Measurements from ENCODE around the gene TXK.

DNA sequence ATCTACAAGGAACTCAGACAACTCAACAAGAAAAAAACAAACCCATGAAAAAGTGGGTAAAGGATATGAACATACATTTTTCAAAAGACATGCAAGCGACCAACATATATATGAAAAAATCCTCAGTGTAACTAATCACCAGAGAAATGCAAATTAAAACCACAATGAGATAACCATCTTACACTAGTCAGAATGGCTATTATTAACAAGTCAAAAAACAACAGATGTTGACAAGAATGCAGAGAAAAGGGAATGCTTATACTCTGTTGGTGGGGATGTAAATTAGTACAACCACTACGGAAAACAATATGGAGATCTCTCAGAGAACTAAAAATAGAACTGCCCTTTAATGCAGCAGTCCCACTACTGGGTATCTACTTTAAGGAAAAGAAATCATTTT, 105.4 kb downstream of the TXK start:
- TF ChIP-seq CTCF (IDR thresholded peaks at IDR 0.05) (no peak), USF2 (CRISPR knock-in tag; IDR thresholded peaks at IDR 0.05) (no peak), GRHL2 (CRISPR knock-in tag; IDR thresholded peaks at IDR 0.05; ENCODE audit: insufficient replicate concordance, severe bottlenecking) (no peak), ELF4 (CRISPR knock-in tag; IDR thresholded peaks at IDR 0.05; ENCODE audit: low read depth) (no peak), ZNF317 (CRISPR knock-in tag; IDR thresholded peaks at IDR 0.05; ENCODE audit: borderline replicate concordance, low read depth) (no peak), SP1 (CRISPR knock-in tag; conservative IDR thresholded peaks at IDR 0.05) (no peak), JUN (CRISPR knock-in tag; IDR thresholded peaks at IDR 0.05) (no peak)
- TF ChIP-seq, protein P1, sequence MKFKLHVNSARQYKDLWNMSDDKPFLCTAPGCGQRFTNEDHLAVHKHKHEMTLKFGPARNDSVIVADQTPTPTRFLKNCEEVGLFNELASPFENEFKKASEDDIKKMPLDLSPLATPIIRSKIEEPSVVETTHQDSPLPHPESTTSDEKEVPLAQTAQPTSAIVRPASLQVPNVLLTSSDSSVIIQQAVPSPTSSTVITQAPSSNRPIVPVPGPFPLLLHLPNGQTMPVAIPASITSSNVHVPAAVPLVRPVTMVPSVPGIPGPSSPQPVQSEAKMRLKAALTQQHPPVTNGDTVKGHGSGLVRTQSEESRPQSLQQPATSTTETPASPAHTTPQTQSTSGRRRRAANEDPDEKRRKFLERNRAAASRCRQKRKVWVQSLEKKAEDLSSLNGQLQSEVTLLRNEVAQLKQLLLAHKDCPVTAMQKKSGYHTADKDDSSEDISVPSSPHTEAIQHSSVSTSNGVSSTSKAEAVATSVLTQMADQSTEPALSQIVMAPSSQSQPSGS (CRISPR knock-in tag; IDR thresholded peaks at IDR 0.05; ENCODE audit: borderline replicate concordance, low read depth): no peak
- TF ChIP-seq, protein P2, sequence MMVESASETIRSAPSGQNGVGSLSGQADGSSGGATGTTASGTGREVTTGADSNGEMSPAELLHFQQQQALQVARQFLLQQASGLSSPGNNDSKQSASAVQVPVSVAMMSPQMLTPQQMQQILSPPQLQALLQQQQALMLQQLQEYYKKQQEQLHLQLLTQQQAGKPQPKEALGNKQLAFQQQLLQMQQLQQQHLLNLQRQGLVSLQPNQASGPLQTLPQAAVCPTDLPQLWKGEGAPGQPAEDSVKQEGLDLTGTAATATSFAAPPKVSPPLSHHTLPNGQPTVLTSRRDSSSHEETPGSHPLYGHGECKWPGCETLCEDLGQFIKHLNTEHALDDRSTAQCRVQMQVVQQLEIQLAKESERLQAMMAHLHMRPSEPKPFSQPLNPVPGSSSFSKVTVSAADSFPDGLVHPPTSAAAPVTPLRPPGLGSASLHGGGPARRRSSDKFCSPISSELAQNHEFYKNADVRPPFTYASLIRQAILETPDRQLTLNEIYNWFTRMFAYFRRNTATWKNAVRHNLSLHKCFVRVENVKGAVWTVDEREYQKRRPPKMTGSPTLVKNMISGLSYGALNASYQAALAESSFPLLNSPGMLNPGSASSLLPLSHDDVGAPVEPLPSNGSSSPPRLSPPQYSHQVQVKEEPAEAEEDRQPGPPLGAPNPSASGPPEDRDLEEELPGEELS (CRISPR knock-in tag; IDR thresholded peaks at IDR 0.05): no peak
